Measurements from ENCODE around the gene ERBB4.
"Not testable (repeated sequence)": the region's sequence is repeated elsewhere in the genome, so short reads cannot be mapped to it uniquely, and the experiment has no call there.

ERBB4 gene

GRCh38 chr2:211592006-211592405, 946.6 kb downstream of the ERBB4 start:
- not testable (repeated sequence) for DNase-seq (ENCODE audit: low read depth)

- no peak for DNase-seq (ENCODE audit: low read depth)
Observed at GRCh38 chr2:211591426-211591825, 947.2 kb downstream of the ERBB4 start.

DNA sequence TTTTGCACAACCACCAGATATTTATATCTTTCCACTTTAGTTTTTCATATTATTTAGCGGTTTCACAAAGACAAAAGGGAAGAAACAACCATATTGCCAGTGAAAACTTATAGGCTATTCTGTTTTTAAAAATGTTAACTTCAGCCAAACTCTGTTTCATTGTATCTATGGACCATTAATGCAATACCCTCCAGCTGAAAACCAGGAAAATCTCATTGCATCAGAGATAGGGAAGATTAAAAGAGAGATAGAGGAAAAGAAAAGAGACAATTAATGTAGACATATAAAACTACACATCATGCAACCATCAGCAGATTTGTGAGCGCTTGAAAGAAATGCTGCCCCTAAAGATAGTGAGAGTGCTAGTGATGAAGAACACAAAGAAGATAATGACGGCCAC, 970.2 kb downstream of the ERBB4 start:
- no peak for DNase-seq (ENCODE audit: low read depth)

GRCh38 chr2:211564441-211564840, 974.2 kb downstream of the ERBB4 start:
- no peak for DNase-seq (ENCODE audit: low read depth)

GRCh38 chr2:211545582-211545981, 993.0 kb downstream of the ERBB4 start:
- no peak for DNase-seq (ENCODE audit: low read depth)

GRCh38 chr2:211534632-211535031, 1004.0 kb downstream of the ERBB4 start:
- DNase-seq (ENCODE audit: low read depth), result no peak

- not testable (repeated sequence) for DNase-seq (ENCODE audit: low read depth)
Observed at GRCh38 chr2:211524248-211524647, 1014.4 kb downstream of the ERBB4 start.

GRCh38 chr2:211516537-211516936, 1022.1 kb downstream of the ERBB4 start:
- DNase-seq (ENCODE audit: low read depth), result no peak

GRCh38 chr2:211514049-211514448, 1024.6 kb downstream of the ERBB4 start:
- DNase-seq (ENCODE audit: low read depth), result no peak

DNA sequence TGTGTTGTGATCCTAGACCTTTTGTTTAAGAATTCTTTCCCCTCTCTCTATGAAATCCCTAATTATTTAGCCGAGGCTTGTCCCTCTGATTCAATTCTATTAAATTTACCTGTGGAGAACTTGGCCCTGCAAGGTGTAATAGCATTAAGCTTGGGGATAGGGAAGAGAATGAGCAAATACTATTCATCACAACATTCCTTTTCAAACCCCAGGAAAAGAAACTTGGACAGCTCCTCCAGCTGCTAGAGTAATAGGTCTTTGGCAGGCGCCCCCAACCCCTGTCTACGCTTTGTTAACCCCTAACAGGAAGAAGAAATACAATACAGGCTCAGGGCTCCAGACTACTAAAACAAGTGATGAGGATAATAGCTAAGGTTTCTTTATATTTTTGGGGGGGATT, 1025.2 kb downstream of the ERBB4 start:
- no peak for DNase-seq (ENCODE audit: low read depth)

- no peak for DNase-seq (ENCODE audit: low read depth)
Observed at GRCh38 chr2:211512806-211513205, 1025.8 kb downstream of the ERBB4 start.

DNA sequence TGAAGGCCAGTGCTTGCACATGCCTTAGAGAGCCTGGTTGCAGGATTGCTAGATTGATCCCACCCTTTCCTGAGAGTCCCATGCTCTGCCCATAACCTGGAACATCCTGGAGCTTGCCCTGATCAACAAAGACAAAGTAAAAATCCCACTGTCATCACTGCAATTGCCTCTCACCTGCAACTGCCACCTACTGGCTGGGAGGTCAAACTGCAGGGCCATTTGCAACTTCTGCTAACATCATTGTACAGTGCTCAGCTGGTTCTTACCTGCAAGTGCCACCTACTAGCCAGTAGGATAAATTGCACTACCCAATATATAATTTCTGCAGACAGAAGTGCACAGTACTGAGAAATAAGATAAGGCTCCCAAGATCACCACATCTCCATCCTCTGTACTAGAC, 1034.7 kb downstream of the ERBB4 start:
- DNase-seq (ENCODE audit: low read depth), result no peak

DNA sequence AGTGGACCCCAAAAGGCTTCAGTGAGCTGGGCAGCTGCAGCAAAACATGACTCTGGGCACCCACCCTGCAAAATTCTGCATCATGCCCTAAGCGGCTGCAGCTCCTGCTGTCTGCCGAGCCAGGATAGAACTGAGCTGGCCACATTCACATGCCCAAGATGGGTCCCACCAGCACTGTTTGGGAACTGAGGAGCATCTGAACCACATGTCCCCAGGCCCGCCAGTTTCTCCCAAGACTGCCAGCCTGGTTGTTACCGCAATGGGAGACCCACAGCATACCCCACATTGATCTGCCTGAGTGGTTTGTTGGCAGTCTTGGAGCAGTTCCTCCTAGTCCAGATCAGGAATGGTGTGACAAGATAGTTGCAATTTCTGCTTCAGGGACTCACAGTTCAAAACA, 1035.4 kb downstream of the ERBB4 start:
- no peak for DNase-seq (ENCODE audit: low read depth)

DNA sequence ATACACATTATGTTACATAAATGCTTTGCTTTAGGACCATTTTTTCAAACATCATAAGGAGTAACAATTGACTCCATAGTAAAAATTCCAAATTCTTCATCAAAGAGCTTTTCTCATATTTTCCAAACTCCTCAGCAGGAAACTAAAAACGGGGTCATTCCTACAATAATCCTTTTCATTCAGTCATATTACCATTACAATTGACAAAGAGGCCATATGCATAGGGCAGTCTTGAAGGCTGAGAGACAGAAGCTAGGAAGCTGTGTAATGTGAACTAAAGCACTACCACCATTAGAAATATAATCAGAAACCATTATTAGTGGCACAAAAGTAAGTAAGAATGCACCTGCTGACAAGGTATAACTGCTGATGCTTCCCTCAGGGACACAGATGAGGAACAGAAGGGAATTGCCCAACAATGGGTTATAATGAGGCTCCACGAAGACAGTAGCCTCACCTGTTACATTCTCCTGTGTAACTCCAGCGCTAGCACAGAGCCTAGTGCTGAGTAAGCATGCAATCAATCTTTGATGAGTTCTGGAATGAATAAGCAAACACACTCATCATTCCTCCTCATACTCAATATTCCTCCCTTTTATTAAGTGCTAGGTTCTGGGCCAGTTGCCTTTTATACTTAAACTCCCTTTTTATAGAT, 1039.9 kb downstream of the ERBB4 start:
- no peak for DNase-seq (ENCODE audit: low read depth)

DNA sequence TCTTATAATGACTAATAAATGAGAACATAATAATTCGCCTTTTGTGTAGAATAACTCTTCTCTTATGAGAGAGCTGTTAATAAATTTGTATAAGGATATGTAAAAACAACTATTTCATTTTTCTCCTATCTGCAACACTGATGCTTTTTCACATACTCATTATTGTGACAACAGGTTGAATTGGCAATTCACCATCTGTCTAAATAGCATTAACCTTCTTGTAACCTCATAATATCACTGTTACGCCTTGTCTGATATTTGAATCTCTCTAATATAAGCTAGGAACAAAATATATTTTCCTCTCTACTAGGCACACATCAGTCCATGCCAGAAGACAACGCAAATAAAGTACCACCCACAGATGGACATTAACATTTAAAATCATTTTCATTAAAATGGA, 1043.3 kb downstream of the ERBB4 start:
- DNase-seq (ENCODE audit: low read depth), result no peak

DNA sequence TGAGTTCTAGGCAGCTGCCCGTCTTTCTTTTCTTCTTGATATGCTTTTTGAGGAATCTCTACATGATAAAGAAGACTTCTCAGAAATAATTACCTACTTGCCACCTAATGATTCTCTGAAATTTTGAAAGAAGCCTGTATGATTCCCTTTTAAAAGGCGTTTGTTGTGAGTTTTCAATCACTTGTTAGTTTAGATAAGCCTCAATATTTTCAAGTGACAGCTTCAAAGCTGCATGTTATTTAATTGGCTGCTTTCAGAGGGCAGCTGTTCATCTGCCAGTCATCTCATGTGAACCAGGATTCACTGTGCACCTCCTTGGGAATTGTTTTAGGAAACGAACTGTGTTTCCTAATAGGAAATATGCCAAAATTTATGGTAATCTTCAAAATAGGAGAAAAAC, 1044.1 kb downstream of the ERBB4 start:
- no peak for DNase-seq (ENCODE audit: low read depth)

- no peak for DNase-seq (ENCODE audit: low read depth)
Observed at GRCh38 chr2:211494085-211494484, 1044.5 kb downstream of the ERBB4 start.

GRCh38 chr2:211487733-211488132, 1050.9 kb downstream of the ERBB4 start:
- no peak for DNase-seq (ENCODE audit: low read depth)

- DNase-seq (ENCODE audit: low read depth), result no peak
Observed at GRCh38 chr2:211479536-211480150, 1059.0 kb downstream of the ERBB4 start.

DNA sequence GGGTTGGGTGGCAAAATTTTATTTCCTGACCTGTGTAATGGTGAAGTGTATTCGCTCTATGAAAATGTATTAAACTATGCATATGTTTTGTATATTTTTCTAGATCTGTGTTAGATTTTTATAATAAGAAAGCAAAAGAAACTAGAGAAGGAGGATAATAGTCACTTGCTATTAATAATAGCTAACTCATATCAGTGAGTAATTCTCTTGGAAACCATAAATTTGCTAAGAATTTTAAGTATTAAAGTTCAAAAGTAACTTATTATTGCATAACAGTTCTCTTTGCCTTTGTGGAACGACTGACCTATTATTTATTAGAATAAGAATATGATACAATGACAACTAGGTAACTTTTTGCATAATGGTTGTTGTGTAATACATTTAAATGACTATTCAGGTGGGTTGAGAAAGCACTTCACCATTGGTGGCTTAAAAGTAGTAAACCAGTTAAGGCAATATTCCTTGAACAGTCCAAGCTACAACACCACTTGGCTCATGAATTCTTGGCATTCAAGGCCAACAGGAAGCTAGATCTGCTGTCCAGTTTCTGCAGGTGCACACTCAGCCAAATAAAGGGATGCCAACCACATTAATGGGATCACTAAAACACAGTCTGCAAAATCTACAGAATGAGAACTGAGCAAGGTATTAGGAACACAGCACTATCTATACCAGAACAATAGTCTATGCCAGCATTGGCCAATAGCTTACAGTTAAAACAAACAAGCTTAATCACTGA, 1060.9 kb downstream of the ERBB4 start:
- DNase-seq (ENCODE audit: low read depth), result no peak

DNA sequence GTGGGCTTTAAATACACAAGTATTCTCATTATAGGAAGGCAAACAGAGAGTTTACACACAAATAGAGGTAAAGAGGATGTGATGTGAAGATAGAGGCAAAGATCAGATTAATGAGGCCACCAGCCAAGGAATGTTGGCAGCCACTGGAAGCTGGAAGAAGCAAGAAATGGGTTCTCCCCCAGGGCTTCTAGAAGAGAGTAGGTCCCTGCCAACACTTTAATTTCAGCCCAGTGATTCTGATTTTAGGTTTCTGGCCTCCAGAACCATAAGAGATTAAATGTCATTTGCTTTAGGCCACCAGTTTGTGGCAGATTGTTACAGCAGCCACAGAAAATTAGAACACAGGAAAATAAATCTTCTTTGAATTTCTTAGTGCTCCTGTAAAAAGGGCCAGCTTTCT, 1065.5 kb downstream of the ERBB4 start:
- no peak for DNase-seq (ENCODE audit: low read depth)

- DNase-seq (ENCODE audit: low read depth), result no peak
Observed at GRCh38 chr2:211469664-211470059, 1068.9 kb downstream of the ERBB4 start.

DNA sequence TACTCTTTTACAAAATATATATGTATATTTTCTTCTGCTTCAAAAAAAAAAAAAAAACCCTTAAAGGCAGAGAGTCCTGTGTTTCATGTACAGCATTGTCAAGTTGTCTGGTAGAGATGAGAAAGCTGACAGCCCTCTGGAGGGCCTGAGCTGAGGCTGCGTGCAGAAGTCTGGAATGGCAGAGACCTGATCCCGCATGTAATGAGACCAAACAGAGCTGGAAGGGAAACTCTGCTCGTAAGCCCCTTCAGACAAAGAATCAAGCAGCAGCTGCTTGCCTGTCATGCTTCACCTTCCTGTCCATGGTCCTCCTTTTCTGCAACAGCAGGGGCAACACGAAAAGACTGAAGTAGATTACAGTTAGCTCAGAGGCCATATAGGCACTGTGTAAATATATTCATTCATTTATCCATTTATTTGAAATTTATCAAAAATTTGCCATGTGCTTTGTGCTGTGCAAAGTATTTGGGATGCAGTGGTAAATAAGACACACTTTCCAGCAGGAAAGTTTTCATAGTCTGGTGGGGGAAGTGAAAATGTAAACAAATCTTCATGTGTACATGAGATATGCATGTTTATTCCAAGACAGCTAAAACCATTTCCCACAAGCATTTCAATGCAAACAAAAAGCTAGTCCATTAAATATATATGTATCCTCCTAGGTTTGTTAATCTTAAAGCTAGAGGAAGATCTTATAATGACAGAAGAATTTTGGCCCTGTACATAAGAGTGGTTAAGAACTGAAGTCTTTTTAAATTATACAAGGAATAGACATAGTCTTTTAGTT, 1069.5 kb downstream of the ERBB4 start:
- no peak for DNase-seq (ENCODE audit: low read depth)

Measured in stimulated activated CD4-positive, alpha-beta T cell treated with anti-CD3 and anti-CD28 coated beads, Interleukin-2, amount 100 ng/mL, for 4 hours (primary cell).